Measurements from ENCODE around the gene OR2B6. TPM values are rescaled to one million over a fixed set of nuclear protein-coding genes. Genes with fewer than 3 reads are reported as not detected.

OR2B6 gene
- total RNA-seq, 2 donors from 2014 or later: 0.47 TPM; not detected in 1

GRCh38 chr6:28003661-28004060 lies 46.6 kb downstream of the OR2B6 start:
- Histone ChIP-seq H3K9me3 (no peaks in the 10 kb centered on the region), H3K4me3 (no peak overlapping the region), H3K4me1 (no peaks in the 10 kb centered on the region), H3K27ac (peak overlapping the region; percentile 25), H3K36me3 (no peaks in the 10 kb centered on the region), H3K27me3 (no peaks in the 10 kb centered on the region), H3K9ac (ENCODE audit: low read depth in 2 of 2, low read length in 2 of 2) (no peak overlapping the region)
- no peak for TF ChIP-seq CTCF (IDR thresholded peaks at IDR 0.05)
- intact Hi-C loops (cut with DNase I): no loop called here
- no peak for DNase-seq

GRCh38 chr6:28004350-28005151 lies 47.5 kb downstream of the OR2B6 start:
- H3K27me3 ChIP-seq: no peaks in the 10 kb centered on the region
- peak overlapping the region; percentile 25 for H3K27ac ChIP-seq
- no peak for TF ChIP-seq CTCF (IDR thresholded peaks at IDR 0.05)
- H3K4me3 ChIP-seq: no peak overlapping the region
- intact Hi-C loops (cut with DNase I): no loop called here
- no peaks in the 10 kb centered on the region for H3K36me3 ChIP-seq
- no peaks in the 10 kb centered on the region for H3K9me3 ChIP-seq
- H3K4me1 ChIP-seq: no peaks in the 10 kb centered on the region
- no peak overlapping the region for H3K9ac ChIP-seq (ENCODE audit: low read depth in 2 of 2, low read length in 2 of 2)
- no peak for DNase-seq

GRCh38 chr6:28005152-28005890 lies 48.3 kb downstream of the OR2B6 start:
- Histone ChIP-seq H3K9ac (ENCODE audit: low read depth in 2 of 2, low read length in 2 of 2) (no peak overlapping the region), H3K4me1 (no peaks in the 10 kb centered on the region), H3K27me3 (no peaks in the 10 kb centered on the region), H3K36me3 (no peaks in the 10 kb centered on the region), H3K9me3 (no peaks in the 10 kb centered on the region), H3K4me3 (no peak overlapping the region), H3K27ac (peak overlapping the region; percentile 25)
- TF ChIP-seq CTCF (IDR thresholded peaks at IDR 0.05): no peak
- DNase-seq: no peak
- intact Hi-C loops (cut with DNase I): no loop called here

- TF ChIP-seq CTCF (IDR thresholded peaks at IDR 0.05): no peak
- Histone ChIP-seq H3K4me1 (no peaks in the 10 kb centered on the region), H3K9me3 (no peaks in the 10 kb centered on the region), H3K9ac (ENCODE audit: low read depth in 2 of 2, low read length in 2 of 2) (no peak overlapping the region), H3K27me3 (no peaks in the 10 kb centered on the region), H3K4me3 (no peak overlapping the region), H3K36me3 (no peaks in the 10 kb centered on the region), H3K27ac (no peak overlapping the region)
- no peak for DNase-seq
- intact Hi-C loops (cut with DNase I): no loop called here
Measured at GRCh38 chr6:28005975-28006374, 48.9 kb downstream of the OR2B6 start.

Other genes with a start within 250 kb of the OR2B6 start
- gene OR2B2, start 44.8 kb upstream of the OR2B6 start, total RNA-seq: not detected
- gene ZNF165, start 123.3 kb downstream of the OR2B6 start, total RNA-seq: 1 to 10 TPM; 5.3 to 9.9 TPM
- 1 to 10 TPM; 8.3 to 8.7 TPM for gene ZSCAN16, start 167.4 kb downstream of the OR2B6 start, total RNA-seq
- 10 to 100 TPM in 1 of 2 donors, 1 to 10 TPM in 1; 7.6 to 12.2 TPM for gene ZKSCAN8, start 184.6 kb downstream of the OR2B6 start, total RNA-seq

All from colonic mucosa (tissue), 4 donors.